ENCODE measurements around the gene SLC13A2. TPM values are rescaled to one million over a fixed set of nuclear protein-coding genes. Genes with fewer than 3 reads are reported as not detected.

The SLC13A2 gene
- total RNA-seq, 2 experiments from 2014 or later, result not detected

DNA sequence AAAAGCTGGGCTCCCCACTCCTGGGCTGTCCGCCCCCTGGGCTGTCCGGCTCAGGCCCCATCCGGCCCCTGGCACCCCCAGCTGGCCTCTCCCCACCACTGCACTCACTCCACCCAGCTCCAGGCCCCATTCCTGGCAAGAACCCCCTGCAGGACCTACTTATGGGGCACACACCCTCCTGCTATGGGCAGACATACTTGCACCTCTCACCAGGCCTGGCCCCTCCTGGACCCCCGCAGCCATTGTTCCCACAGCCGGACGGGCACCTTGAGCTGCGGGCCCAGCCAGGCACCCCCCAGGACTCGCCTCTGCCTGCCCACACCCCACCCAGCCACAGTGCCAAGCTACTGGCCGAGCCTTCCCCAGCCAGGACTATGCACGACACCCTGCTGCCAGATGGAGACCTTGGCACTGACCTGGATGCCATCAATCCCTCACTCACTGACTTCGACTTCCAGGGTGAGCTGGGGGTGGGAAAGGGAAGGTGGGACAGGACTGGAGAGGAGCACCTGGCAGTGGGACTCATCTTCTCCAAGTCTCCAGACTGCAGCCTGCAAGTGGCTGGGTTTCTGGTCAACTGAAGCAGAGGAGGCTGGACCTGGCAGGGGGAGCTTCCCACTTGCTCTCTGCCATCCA lies 61.4 kb downstream of the SLC13A2 start:
- CTCF ChIA-PET, result no interaction called here
- POLR2A ChIA-PET, result no interaction called here
- no peak overlapping the region for H3K4me3 ChIP-seq (ENCODE audit: low read length)
- H3K36me3 ChIP-seq (ENCODE audit: insufficient read depth, low read length), result no peaks in the 10 kb centered on the region
- ATAC-seq (ENCODE audit: poor library complexity) (no peak), DNase-seq (no peak)
- H3K9me3 ChIP-seq (ENCODE audit: control insufficient read depth in 1 of 2, insufficient read depth in 1 of 2, low read length in 2 of 2), result no peaks in the 10 kb centered on the region
- Mint-ChIP-seq H3K4me3 (no peak overlapping the region), H3K27me3 (no peaks in the 10 kb centered on the region), H3K9me3 (no peaks in the 10 kb centered on the region), H3K4me1 (ENCODE audit: low read depth) (no peaks in the 10 kb centered on the region), H3K36me3 (ENCODE audit: low read depth) (no peaks in the 10 kb centered on the region), H3K27ac (no peak overlapping the region)
- intact Hi-C loops (cut with DNase I, micrococcal nuclease), result no loop called here
- TF ChIP-seq CTCF (IDR thresholded peaks at IDR 0.05), result no peak
- no peak overlapping the region for H3K27ac ChIP-seq (ENCODE audit: low read depth in 1 of 2, low read length in 2 of 2)
- H3K27me3 ChIP-seq (ENCODE audit: control insufficient read depth in 1 of 2, insufficient read depth in 2 of 2, low read length in 2 of 2), result no peaks in the 10 kb centered on the region
- no peaks in the 10 kb centered on the region for H3K4me1 ChIP-seq (ENCODE audit: insufficient read depth, low read length)

- no peak overlapping the region for H3K27ac Mint-ChIP-seq
- POLR2A ChIA-PET, result no interaction called here
Measured at GRCh38 chr17:28536532-28537218, 63.2 kb downstream of the SLC13A2 start.

DNA sequence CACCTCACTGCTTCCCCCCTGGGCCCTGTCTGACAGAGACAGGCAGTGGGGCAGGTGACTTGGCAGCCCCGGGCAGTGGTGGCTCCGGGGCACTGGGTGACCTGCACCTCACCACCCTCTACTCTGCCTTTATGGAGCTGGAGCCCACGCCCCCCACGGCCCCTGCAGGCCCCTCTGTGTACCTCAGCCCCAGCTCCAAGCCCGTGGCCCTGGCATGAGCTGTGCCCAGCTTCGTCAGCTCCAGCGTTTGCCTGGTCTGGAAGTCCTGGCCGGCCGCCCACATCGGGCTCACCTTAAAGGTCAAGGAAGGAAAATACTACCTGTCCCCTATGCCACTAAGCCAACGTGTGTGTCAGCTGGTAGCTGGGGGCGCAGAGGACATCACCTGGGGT lies 63.8 kb downstream of the SLC13A2 start:
- Histone ChIP-seq H3K27ac (ENCODE audit: low read depth in 1 of 2, low read length in 2 of 2) (no peak overlapping the region), H3K4me1 (ENCODE audit: insufficient read depth, low read length) (no peaks in the 10 kb centered on the region), H3K9me3 (ENCODE audit: control insufficient read depth in 1 of 2, insufficient read depth in 1 of 2, low read length in 2 of 2) (no peaks in the 10 kb centered on the region), H3K36me3 (ENCODE audit: insufficient read depth, low read length) (no peaks in the 10 kb centered on the region), H3K27me3 (ENCODE audit: control insufficient read depth in 1 of 2, insufficient read depth in 2 of 2, low read length in 2 of 2) (no peaks in the 10 kb centered on the region), H3K4me3 (ENCODE audit: low read length) (no peak overlapping the region)
- CTCF ChIA-PET, result no interaction called here
- DNase-seq (no peak), ATAC-seq (ENCODE audit: poor library complexity) (no peak)
- no peak for TF ChIP-seq CTCF (IDR thresholded peaks at IDR 0.05)
- Mint-ChIP-seq H3K9me3 (no peaks in the 10 kb centered on the region), H3K27ac (no peak overlapping the region), H3K4me1 (ENCODE audit: low read depth) (no peaks in the 10 kb centered on the region), H3K36me3 (ENCODE audit: low read depth) (no peaks in the 10 kb centered on the region), H3K4me3 (no peak overlapping the region), H3K27me3 (no peaks in the 10 kb centered on the region)
- POLR2A ChIA-PET, result no interaction called here
- intact Hi-C loops (cut with DNase I, micrococcal nuclease), result no loop called here

More at GRCh38 chr17:28536532-28537218, 63.2 kb downstream of the SLC13A2 start:
- H3K4me1 Mint-ChIP-seq (ENCODE audit: low read depth), result no peaks in the 10 kb centered on the region
- no peaks in the 10 kb centered on the region for H3K9me3 ChIP-seq (ENCODE audit: control insufficient read depth in 1 of 2, insufficient read depth in 1 of 2, low read length in 2 of 2)
- H3K4me1 ChIP-seq (ENCODE audit: insufficient read depth, low read length), result no peaks in the 10 kb centered on the region
- no peak overlapping the region for H3K27ac ChIP-seq (ENCODE audit: low read depth in 1 of 2, low read length in 2 of 2)
- H3K4me3 Mint-ChIP-seq, result no peak overlapping the region
- H3K9me3 Mint-ChIP-seq, result no peaks in the 10 kb centered on the region
- no peaks in the 10 kb centered on the region for H3K36me3 Mint-ChIP-seq (ENCODE audit: low read depth)
- no peaks in the 10 kb centered on the region for H3K27me3 Mint-ChIP-seq
- intact Hi-C loops (cut with DNase I, micrococcal nuclease), result no loop called here
- H3K27me3 ChIP-seq (ENCODE audit: control insufficient read depth in 1 of 2, insufficient read depth in 2 of 2, low read length in 2 of 2), result no peaks in the 10 kb centered on the region
- ATAC-seq (ENCODE audit: poor library complexity) (no peak), DNase-seq (no peak)
- H3K4me3 ChIP-seq (ENCODE audit: low read length), result no peak overlapping the region
- CTCF ChIA-PET, result no interaction called here
- TF ChIP-seq CTCF (IDR thresholded peaks at IDR 0.05), result no peak
- H3K36me3 ChIP-seq (ENCODE audit: insufficient read depth, low read length), result no peaks in the 10 kb centered on the region
